Fibroblast of the conjunctiva (primary cell): ENCODE results near the gene GDPGP1.
A peak's percentile ranks its signal among the peaks of the same experiment; 100 is the strongest.

ENCODE experiments used
- DNase-seq: peaks from one replicate; pipeline ENCODE4 v3.0.0-alpha.2; 2010; ENCODE audit warnings: low read depth

The GDPGP1 gene

GRCh38 chr15:90205050-90205848, 28.8 kb upstream of the GDPGP1 start:
- no peak for DNase-seq

- no peak for DNase-seq
Observed at GRCh38 chr15:90205886-90206285, 28.1 kb upstream of the GDPGP1 start.

GRCh38 chr15:90207252-90207651, 26.8 kb upstream of the GDPGP1 start:
- DNase-seq, result no peak

DNA sequence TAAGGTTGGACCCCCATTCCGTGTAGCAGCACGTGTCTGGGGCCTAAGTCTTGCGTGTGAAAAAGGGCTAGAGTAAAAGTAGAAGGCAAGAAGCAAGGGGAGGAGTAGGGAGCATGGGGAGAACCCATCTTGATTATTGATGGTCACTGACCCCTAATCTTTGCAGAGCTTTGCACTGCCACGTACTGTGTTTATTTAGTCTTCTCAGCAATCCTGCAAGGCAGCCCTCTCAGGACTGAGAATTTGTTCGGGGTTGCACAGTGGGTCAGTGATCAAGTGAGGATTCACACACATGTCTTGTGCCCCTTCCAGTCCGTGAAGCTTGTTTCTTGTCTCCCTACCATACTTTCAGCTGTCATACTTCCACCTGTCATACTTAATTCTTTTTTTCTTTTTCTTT, 25.7 kb upstream of the GDPGP1 start:
- DNase-seq, result no peak

- DNase-seq, result no peak
Observed at GRCh38 chr15:90209591-90209990, 24.4 kb upstream of the GDPGP1 start.

GRCh38 chr15:90210593-90210992, 23.4 kb upstream of the GDPGP1 start:
- DNase-seq, result no peak

DNA sequence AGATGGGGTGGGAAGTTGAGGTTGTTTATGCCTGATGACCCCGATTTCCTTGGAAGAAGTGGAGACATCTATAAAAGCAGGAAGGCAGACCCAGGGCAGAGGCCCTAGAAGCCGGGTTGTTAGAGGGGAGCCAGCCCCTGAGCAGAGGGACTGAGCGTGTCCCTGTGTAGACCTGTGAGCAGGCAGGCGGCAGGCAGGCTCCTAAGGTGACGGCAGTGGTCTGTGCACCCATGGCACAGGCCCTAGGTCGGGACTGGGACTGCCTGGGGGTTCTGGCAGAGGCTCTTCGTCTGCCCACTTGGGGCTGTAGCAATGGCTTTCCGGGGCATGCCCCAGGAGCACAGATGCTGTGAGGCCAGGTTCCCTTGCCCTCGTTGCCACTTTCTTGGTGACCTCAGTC, 23.0 kb upstream of the GDPGP1 start:
- no peak for DNase-seq

DNA sequence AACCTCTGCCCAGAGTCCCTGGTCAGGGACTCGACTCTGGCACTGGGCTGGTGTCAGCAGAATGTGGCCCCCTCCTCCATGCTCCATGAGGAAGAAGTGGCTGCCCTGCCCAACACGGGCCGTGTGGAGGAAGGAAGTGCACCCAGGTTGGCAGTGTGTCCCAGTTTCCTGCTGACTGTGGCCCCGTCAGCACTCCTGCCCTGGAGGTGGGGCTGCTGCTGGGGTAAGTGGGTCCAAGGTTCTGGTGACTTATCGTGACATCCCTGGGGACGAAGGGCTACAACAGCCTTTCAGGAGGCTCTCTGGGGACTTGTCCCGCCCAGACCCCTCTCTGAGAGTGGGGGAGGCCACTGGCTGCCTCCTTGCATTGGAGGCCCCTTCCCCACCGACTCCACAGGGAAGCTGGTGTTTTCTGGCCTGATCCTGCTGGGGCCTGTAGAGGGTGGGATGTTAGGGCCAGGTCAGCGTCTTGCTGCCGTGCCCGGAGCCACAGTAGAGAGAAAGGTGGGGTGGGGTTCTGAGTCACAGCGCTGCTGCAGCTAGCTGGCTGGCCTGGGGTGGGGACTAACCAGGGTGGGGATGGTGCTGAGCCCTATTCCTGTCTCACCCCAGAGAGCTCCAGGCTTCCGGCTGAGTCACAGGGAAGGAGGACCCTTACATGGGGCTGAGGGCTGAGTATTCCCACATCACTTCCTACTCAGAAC, 22.4 kb upstream of the GDPGP1 start:
- no peak for DNase-seq

DNA sequence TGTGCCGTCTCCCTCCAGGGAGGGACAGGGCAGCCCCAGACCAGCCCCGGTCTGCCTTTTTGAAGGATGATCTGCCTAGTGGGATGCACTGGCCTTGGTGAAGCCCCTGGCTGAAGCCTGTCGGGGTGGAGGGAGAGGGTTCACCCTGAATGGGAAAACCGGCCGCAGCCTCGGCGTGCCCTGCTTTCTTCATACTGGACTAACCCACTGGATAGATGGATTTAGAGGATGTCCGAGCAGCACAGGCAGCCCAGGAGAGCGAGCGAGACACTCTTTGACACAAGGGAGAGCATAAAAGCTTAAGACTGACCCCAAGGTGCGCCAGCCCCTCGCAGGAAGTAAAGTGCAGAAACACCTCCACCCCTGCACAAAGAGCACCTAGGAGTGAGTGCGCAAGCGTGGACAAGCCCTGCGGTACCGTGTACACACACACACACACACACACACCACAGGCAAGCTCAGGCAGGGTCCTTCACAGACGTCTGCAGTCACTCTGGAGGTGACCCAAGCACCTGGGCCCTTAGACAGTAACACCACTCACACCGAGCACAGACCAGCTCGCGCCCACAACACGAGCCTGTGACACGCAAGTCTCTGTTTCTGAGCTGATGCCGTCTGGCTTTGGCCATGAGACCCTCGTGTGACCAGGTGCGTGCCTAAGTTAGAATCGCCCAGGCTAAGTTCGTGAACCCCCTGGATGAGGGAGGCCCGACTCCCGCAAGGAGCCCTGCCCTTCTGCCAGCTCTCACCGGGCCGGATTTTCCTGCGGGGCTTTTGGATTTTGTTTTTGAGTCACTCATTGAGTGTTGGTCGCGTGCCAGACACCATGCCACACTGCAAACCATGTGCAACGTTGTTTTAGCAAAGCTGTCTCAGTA, 21.5 kb upstream of the GDPGP1 start:
- DNase-seq, result no peak

GRCh38 chr15:90213122-90213817, 20.7 kb upstream of the GDPGP1 start:
- no peak for DNase-seq

- no peak for DNase-seq
Observed at GRCh38 chr15:90213818-90214204, 20.2 kb upstream of the GDPGP1 start.

- DNase-seq, result no peak
Observed at GRCh38 chr15:90214553-90215196, 19.3 kb upstream of the GDPGP1 start.

GRCh38 chr15:90217671-90218394, 16.2 kb upstream of the GDPGP1 start:
- DNase-seq, result no peak

DNA sequence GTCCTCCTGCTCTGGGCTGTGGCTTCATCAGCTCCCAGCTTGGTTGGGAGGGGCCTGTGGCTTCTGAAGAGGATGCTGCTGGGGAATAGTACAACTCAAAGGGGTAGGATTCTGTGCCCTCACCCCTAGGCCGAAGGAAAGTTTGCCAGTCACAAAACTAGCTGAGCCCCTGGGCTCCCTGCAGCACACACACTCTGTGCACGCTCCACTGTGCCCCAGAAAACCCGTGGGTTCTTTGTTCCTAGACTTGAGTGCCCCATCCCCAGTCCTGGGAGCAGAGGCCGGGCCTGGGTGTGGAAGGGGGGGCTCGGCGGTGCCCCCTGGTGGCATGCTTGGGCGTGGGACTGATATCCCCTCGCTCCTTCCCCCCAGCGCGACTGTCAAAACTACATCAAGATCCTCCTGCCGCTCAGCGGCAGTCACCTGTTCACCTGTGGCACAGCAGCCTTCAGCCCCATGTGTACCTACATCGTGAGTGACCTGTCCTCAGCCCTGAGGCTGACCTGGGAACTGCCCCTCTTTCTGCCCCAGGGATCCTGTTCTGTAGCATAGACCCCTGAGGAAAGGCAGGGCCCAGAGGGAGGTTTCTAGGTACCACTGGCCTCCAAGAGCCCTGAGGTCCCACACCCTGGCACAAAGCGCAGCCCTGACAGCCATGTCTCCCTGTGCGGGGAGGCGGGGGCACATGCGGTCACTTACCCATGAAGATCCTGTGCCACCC, 14.4 kb upstream of the GDPGP1 start:
- no peak for DNase-seq

GRCh38 chr15:90221246-90221900, 12.6 kb upstream of the GDPGP1 start:
- peak; percentile 81 for DNase-seq

DNA sequence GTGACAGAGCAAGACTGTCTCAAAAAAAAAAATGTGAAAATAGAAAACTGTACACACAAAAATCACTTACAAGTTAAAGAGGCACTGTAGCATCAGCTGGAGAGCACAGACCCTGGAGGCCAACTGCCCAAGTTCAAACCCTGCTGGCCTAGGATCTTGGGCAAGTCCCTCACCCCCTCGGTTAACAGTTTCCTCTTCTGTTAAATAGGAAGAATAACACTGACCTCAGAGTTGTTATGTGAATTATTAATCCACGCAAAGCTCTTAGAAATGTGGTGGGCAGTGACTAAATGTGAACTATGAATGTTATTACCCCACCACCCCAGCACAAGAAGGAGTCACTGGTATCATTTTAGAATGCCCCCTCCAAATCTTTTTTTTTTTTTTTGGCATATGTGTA, 11.5 kb upstream of the GDPGP1 start:
- no peak for DNase-seq

DNA sequence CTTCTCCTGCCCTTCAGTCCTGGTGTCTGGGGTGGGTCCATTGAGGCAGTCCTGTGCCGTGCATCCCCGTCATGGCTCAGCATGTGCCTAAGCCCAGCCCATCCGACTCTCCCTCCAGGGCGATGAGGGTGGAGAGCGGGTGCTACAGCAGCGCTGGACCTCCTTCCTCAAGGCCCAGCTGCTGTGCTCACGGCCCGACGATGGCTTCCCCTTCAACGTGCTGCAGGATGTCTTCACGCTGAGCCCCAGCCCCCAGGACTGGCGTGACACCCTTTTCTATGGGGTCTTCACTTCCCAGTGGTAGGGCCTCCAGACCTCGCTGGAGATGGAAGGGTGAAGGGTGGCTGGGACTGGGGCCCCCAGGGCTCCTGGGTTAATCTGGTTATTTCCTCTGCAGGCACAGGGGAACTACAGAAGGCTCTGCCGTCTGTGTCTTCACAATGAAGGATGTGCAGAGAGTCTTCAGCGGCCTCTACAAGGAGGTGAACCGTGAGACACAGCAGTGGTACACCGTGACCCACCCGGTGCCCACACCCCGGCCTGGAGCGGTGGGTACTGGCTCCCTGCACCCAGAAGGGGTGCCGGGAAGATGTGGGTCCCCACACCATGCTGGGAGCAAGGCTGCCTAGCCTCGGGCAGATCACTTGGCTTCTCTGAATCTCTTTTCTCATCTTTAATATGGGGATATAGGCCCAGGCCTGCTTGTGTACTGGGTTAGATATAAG, 10.4 kb upstream of the GDPGP1 start:
- no peak for DNase-seq

DNA sequence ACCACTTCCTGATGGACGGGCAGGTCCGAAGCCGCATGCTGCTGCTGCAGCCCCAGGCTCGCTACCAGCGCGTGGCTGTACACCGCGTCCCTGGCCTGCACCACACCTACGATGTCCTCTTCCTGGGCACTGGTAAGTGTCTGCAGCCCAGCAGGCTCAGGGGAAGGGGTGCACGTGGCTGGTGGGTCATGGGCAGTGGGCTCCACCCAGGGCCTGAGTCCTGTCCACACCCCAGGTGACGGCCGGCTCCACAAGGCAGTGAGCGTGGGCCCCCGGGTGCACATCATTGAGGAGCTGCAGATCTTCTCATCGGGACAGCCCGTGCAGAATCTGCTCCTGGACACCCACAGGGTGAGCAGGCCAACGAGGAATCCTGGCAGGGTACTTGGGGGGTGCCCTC, 9.0 kb upstream of the GDPGP1 start:
- no peak for DNase-seq
